ENCODE results near the gene CABLES2. TPM values are rescaled to one million over a fixed set of nuclear protein-coding genes. Genes with fewer than 3 reads are reported as not detected.

Gene CABLES2
- total and polyA plus RNA-seq, 2 donors (not counting 3 experiments of a cell fraction or from before 2014, with no cell fraction given) = 7.8 to 9.9 TPM

GRCh38 chr20:62390317-62391164, 16.5 kb downstream of the CABLES2 start:
- ChIA-PET POLR2A (no interaction called here), CTCF (interaction anchor here (1.1 kb wide), 1 partner anchor 15 kb away, joined by 4 read pairs; no protein-coding TSS in a partner anchor)
- dilution Hi-C loops (cut with MboI; ENCODE audit: extremely low pct_ligation_motif_present, low sequenced_read_pairs) = no loop called here
- intact Hi-C loops (cut with micrococcal nuclease) = no loop called here
- no peaks in the 10 kb centered on the region for H3K27me3 ChIP-seq (ENCODE audit: control insufficient read depth in 2 of 2, insufficient read depth in 2 of 2, low read length in 2 of 2)
- no peak overlapping the region for H3K4me2 ChIP-seq (ENCODE audit: insufficient read depth, low read length)
- no peak overlapping the region for H2AFZ ChIP-seq (ENCODE audit: low read depth, low read length)
- H3K9me1 ChIP-seq (replicated peaks; ENCODE audit: control insufficient read depth, extremely low read depth, insufficient read depth, low read length) = no peaks in the 10 kb centered on the region
- BruUV-seq (replicated peaks) = no TSS peak
- DNase-seq (ENCODE audit: low read depth, low spot score) (no peak), FAIRE-seq (no peak)
- no peaks in the 10 kb centered on the region for H4K20me1 ChIP-seq (replicated peaks; ENCODE audit: control insufficient read depth, extremely low read depth, insufficient read depth, low read length)
- H3K79me2 ChIP-seq (ENCODE audit: control insufficient read depth, insufficient read depth, low read length) = peaks cover 36% of the 10 kb centered on the region
- peaks cover 12 to 21% of the 10 kb centered on the region in 2 experiments for H3K36me3 ChIP-seq (ENCODE audit: control insufficient read depth in 2 of 2, extremely low read depth in 1 of 2, insufficient read depth in 2 of 2, low read length in 2 of 2)
- peaks cover 15% of the 10 kb centered on the region for H3K4me1 ChIP-seq (ENCODE audit: control insufficient read depth, extremely low read depth, insufficient read depth, low read length)
- H3K9me3 ChIP-seq (replicated peaks; ENCODE audit: control insufficient read depth, insufficient read depth, low read length) = no peaks in the 10 kb centered on the region
- peak; percentile 31 for TF ChIP-seq POLR2A (IDR thresholded peaks at IDR 0.05; ENCODE audit: low read depth, low read length)
- no peak for TF ChIP-seq JUN (IDR thresholded peaks at IDR 0.05; ENCODE audit: borderline replicate concordance, insufficient read depth, insufficient read length, low read depth)
- TF ChIP-seq POLR2AphosphoS5 (IDR thresholded peaks at IDR 0.05; ENCODE audit: insufficient read depth, low read depth, low read length) = no peak
- no peak for TF ChIP-seq GATA2 (IDR thresholded peaks at IDR 0.05; ENCODE audit: insufficient read depth, insufficient read length, low read depth, low read length)
- no peak for TF ChIP-seq EZH2 (IDR thresholded peaks at IDR 0.05; ENCODE audit: borderline replicate concordance, low read depth, low read length, severe bottlenecking)
- TF ChIP-seq MYC (IDR thresholded peaks at IDR 0.05; ENCODE audit: low read depth, low read length) = no peak
- TF ChIP-seq MAX (IDR thresholded peaks at IDR 0.05; ENCODE audit: insufficient read depth, insufficient read length) = no peak
- no peak overlapping the region for H3K9ac ChIP-seq (replicated peaks; ENCODE audit: extremely low read depth, insufficient read depth, low read length)
- no peak overlapping the region for H3K27ac ChIP-seq (ENCODE audit: insufficient read depth, low read depth, low read length)
- no peak overlapping the region for H3K4me3 ChIP-seq (replicated peaks in 1 of 3; ENCODE audit: insufficient read depth in 1 of 3, low read depth in 1 of 3, low read length in 3 of 3)
